Measurements from ENCODE around the gene ARHGEF40.

The ARHGEF40 gene

GRCh38 chr14:21093018-21093417 is 22.9 kb downstream of the ARHGEF40 start:
- no peak for DNase-seq (ENCODE audit: low read depth in 1 of 2, low spot score in 1 of 2)
- TF ChIP-seq, protein P1, sequence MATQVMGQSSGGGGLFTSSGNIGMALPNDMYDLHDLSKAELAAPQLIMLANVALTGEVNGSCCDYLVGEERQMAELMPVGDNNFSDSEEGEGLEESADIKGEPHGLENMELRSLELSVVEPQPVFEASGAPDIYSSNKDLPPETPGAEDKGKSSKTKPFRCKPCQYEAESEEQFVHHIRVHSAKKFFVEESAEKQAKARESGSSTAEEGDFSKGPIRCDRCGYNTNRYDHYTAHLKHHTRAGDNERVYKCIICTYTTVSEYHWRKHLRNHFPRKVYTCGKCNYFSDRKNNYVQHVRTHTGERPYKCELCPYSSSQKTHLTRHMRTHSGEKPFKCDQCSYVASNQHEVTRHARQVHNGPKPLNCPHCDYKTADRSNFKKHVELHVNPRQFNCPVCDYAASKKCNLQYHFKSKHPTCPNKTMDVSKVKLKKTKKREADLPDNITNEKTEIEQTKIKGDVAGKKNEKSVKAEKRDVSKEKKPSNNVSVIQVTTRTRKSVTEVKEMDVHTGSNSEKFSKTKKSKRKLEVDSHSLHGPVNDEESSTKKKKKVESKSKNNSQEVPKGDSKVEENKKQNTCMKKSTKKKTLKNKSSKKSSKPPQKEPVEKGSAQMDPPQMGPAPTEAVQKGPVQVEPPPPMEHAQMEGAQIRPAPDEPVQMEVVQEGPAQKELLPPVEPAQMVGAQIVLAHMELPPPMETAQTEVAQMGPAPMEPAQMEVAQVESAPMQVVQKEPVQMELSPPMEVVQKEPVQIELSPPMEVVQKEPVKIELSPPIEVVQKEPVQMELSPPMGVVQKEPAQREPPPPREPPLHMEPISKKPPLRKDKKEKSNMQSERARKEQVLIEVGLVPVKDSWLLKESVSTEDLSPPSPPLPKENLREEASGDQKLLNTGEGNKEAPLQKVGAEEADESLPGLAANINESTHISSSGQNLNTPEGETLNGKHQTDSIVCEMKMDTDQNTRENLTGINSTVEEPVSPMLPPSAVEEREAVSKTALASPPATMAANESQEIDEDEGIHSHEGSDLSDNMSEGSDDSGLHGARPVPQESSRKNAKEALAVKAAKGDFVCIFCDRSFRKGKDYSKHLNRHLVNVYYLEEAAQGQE (IDR thresholded peaks at IDR 0.05; ENCODE audit: insufficient replicate concordance, low read depth), result no peak
- no peak for TF ChIP-seq POLR2AphosphoS5 (IDR thresholded peaks at IDR 0.05; ENCODE audit: low read depth)
- TF ChIP-seq SPI1 (IDR thresholded peaks at IDR 0.05; ENCODE audit: borderline replicate concordance, low read depth), result no peak
- TF ChIP-seq CTCF (IDR thresholded peaks at IDR 0.05; ENCODE audit: insufficient read depth, low read length), result no peak
- no peak for TF ChIP-seq GABPA (IDR thresholded peaks at IDR 0.05; ENCODE audit: low read depth)
- no peaks in the 10 kb centered on the region for H3K27me3 ChIP-seq (ENCODE audit: insufficient read depth, poor library complexity, severe bottlenecking)
- no peak overlapping the region for H3K4me3 ChIP-seq (replicated peaks; ENCODE audit: insufficient read depth, low read length)
- H3K27ac ChIP-seq (replicated peaks), result no peak overlapping the region

DNA sequence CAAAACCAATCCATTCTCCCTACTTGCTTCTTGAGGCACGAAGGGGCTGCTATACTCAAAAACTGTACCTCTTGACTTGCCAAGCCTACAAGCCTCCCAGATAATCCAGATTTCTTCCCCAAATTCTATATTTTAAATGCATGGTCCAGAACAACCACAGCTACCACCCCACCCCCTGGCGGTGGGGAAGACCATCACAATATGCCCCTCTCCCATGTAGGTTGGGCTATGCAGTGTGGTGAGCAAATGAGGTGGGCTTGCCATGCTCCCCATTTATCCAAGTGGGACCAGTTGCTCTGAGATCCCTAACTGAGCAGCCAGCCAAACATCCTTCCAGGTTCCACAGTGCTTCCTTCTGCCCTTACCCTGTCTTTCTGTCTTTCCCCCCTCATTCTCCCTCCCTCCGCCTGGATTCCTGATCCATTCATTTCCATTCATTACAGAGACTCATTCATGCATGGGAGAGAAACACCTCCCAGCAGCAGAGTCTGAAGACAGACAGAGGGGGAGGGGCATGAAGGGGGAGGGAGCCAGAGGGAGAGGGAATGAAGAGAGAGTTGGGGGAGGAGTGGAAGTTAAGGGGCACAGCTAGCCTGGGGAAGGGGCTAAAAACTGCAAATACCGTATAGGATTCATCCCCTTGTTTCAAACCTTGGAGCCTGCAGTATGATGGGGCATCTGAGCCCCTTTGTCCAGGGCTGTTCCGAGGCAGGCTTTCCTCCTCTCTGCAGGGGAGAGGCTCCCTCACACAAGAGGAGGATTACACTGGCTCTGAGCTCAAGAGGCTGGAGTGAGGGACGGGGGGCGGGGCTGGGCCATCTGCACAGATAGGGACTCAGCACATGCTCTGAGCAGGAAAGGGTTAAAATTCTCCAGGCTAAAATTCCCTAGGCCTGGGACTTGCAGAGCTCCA is 23.9 kb downstream of the ARHGEF40 start:
- TF ChIP-seq, protein P1 (IDR thresholded peaks at IDR 0.05; ENCODE audit: insufficient replicate concordance, low read depth), result no peak
- TF ChIP-seq CTCF (IDR thresholded peaks at IDR 0.05; ENCODE audit: insufficient read depth, low read length), result no peak
- TF ChIP-seq POLR2AphosphoS5 (IDR thresholded peaks at IDR 0.05; ENCODE audit: low read depth), result no peak
- no peak for TF ChIP-seq GABPA (IDR thresholded peaks at IDR 0.05; ENCODE audit: low read depth)
- no peak for TF ChIP-seq SPI1 (IDR thresholded peaks at IDR 0.05; ENCODE audit: borderline replicate concordance, low read depth)
- Histone ChIP-seq H3K27ac (replicated peaks) (no peak overlapping the region), H3K27me3 (ENCODE audit: insufficient read depth, poor library complexity, severe bottlenecking) (no peaks in the 10 kb centered on the region), H3K4me3 (replicated peaks; ENCODE audit: insufficient read depth, low read length) (no peak overlapping the region)
- no peak for DNase-seq (ENCODE audit: low read depth in 1 of 2, low spot score in 1 of 2)

DNA sequence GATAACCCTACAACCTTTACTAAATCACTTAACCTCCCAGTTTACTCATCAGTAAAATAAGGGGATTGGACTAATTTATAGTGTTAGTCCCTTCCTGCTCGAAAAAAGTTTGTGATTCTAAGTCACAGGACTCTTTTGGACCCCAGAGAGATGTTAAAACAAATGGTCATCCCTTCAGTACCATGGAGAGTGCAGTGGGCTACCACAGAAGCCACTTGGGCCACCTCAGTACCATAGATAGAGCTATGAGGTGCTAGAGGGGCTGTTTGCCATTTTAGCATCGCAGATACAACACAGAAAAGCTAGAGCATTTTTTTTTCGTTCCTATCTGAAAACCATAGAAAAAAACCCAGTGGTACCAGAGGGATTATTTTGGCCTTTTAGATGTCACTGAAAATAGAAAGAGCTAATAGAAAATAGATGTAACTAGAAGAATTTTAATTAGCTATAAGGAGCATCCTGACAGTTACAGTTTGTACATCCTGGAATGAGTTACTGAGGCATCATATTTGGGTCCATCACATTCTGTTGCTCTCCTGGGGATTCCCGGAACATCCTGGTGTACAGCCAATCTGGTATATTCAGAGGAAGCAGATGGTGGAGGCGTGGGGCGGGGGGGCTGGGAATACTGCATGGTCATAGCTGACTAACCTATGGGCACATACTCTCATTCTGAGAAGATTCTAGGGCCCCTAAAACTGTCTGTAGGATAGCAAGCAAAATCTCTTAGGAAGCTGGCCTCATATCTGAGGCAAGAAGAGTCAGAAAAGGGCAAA is 25.5 kb downstream of the ARHGEF40 start:
- no peak overlapping the region for H3K4me3 ChIP-seq (replicated peaks; ENCODE audit: insufficient read depth, low read length)
- H3K27me3 ChIP-seq (ENCODE audit: insufficient read depth, poor library complexity, severe bottlenecking), result no peaks in the 10 kb centered on the region
- H3K27ac ChIP-seq (replicated peaks), result no peak overlapping the region
- TF ChIP-seq SPI1 (IDR thresholded peaks at IDR 0.05; ENCODE audit: borderline replicate concordance, low read depth) (no peak), CTCF (IDR thresholded peaks at IDR 0.05; ENCODE audit: insufficient read depth, low read length) (no peak), GABPA (IDR thresholded peaks at IDR 0.05; ENCODE audit: low read depth) (no peak), POLR2AphosphoS5 (IDR thresholded peaks at IDR 0.05; ENCODE audit: low read depth) (no peak)
- TF ChIP-seq, protein P1 (IDR thresholded peaks at IDR 0.05; ENCODE audit: insufficient replicate concordance, low read depth), result peak; percentile 92
- no peak for DNase-seq (ENCODE audit: low read depth in 1 of 2, low spot score in 1 of 2)

Measured in HL-60 (cell line).